ENCODE results near the gene PAOX. TPM values are rescaled to one million over a fixed set of nuclear protein-coding genes. Genes with fewer than 3 reads are reported as not detected.

PAOX gene
- total RNA-seq, 3 donors from 2014 or later = 7.5 to 9.3 (median 8.3) TPM

GRCh38 chr10:133439517-133440461 lies 60.7 kb downstream of the PAOX start:
- no peak for ATAC-seq
- Histone ChIP-seq H3K36me3 (ENCODE audit: low read depth) (no peaks in the 10 kb centered on the region), H3K4me3 (no peak overlapping the region), H3K9me3 (no peaks in the 10 kb centered on the region), H3K4me1 (ENCODE audit: low read depth) (no peaks in the 10 kb centered on the region)
- no peak for TF ChIP-seq CTCF (IDR thresholded peaks at IDR 0.05)
- intact Hi-C loops (cut with DNase I, micrococcal nuclease) = no loop called here
- no peak for DNase-seq

DNA sequence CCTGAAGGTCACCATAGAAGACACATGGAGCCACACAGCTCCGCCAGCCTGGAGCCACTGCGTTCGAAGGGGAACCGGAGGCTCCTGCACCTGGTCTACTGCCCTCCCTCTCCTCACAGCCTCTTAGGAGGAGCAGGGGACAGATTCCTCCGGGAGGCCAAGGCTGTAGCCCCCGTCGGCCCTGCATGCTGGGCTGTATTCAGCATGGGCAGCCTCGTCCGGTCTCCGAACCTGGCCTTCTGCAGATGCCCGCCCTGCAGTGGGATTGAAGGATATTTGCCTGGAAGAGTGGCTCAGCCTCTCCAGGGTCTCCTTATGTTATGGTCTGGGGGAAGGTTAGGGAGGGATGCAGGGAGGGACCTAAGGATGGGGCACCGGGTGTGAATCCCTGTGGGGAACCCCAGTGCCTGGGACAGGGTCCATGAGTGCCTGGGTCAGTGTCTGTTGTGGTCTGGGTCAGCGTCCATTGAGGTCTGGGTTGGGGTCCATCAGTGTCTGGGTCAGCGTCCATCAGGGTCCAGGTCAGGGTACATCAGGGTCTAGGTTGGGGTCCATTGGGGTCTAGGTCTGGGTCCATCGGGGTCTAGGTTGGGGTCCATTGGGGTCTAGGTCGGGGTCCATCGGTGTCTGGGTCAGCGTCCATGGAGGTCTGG lies 61.7 kb downstream of the PAOX start:
- ATAC-seq (no peak), DNase-seq (peak in 1 of 3 donors; percentile 18)
- intact Hi-C loops (cut with DNase I, micrococcal nuclease) = no loop called here
- Histone ChIP-seq H3K4me1 (ENCODE audit: low read depth) (no peaks in the 10 kb centered on the region), H3K36me3 (ENCODE audit: low read depth) (no peaks in the 10 kb centered on the region), H3K9me3 (no peaks in the 10 kb centered on the region), H3K4me3 (no peak overlapping the region)
- TF ChIP-seq CTCF (IDR thresholded peaks at IDR 0.05) = no peak

Small RNA genes within 50 kb of the gene (microRNA-seq; reads per million reads assigned to microRNA genes)
- 2.3 reads per million, percentile 5 among the genes with 10 or more reads in this experiment for gene MIR3944

Other genes with a start within 250 kb of the PAOX start
- under 1 TPM; 0.14 to 0.60 (median 0.32) TPM for gene KNDC1, start 219.0 kb upstream of the PAOX start, total RNA-seq
- not detected for gene UTF1, start 149.0 kb upstream of the PAOX start, total RNA-seq
- gene VENTX, start 141.4 kb upstream of the PAOX start, total RNA-seq = 1 to 10 TPM in 1 of 3 donors, under 1 TPM in 2; 0.09 to 1.2 (median 0.36) TPM
- gene ADAM8, start 102.4 kb upstream of the PAOX start, total RNA-seq = 1 to 10 TPM; 4.8 to 7.0 (median 5.2) TPM
- 10 to 100 TPM; 48.1 to 63.4 (median 58.8) TPM for gene TUBGCP2, start 70.4 kb upstream of the PAOX start, total RNA-seq
- gene ZNF511, start 70.3 kb upstream of the PAOX start, total RNA-seq = 10 to 100 TPM; 39.1 to 54.0 (median 42.7) TPM
- gene CALY, start 42.4 kb upstream of the PAOX start, total RNA-seq = 1 to 10 TPM in 2 of 3 donors, not detected in 1; 1.1 to 7.5 TPM
- 100 to 1,000 TPM in 2 of 3 donors, 10 to 100 TPM in 1; 69.0 to 215 (median 106) TPM for gene PRAP1, start 31.9 kb upstream of the PAOX start, total RNA-seq
- 10 to 100 TPM; 13.5 to 22.2 (median 18.8) TPM for gene FUOM, start 21.2 kb upstream of the PAOX start, total RNA-seq
- 100 to 1,000 TPM in 2 of 3 donors, 10 to 100 TPM in 1; 97.7 to 180 (median 151) TPM for gene ECHS1, start 5.9 kb upstream of the PAOX start, total RNA-seq
- gene MTG1, start 14.9 kb downstream of the PAOX start, total RNA-seq = 10 to 100 TPM; 43.6 to 52.7 (median 45.6) TPM
- under 1 TPM in 1 of 3 donors, not detected in 2; 0.25 TPM for gene SPRN, start 45.4 kb downstream of the PAOX start, total RNA-seq
- gene SCART1, start 74.7 kb downstream of the PAOX start, total RNA-seq = 1 to 10 TPM; 2.5 to 4.8 (median 3.7) TPM
- 1 to 10 TPM in 1 of 3 donors, under 1 TPM in 2; 0.70 to 2.5 (median 0.90) TPM for gene CYP2E1, start 148.1 kb downstream of the PAOX start, total RNA-seq
- gene SYCE1, start 186.3 kb downstream of the PAOX start, total RNA-seq = under 1 TPM in 2 of 3 donors, not detected in 1; 0.20 to 0.51 TPM
- gene FRG2B, start 247.5 kb downstream of the PAOX start, total RNA-seq = not detected